Measurements from ENCODE around the gene IST1. TPM values are rescaled to one million over a fixed set of nuclear protein-coding genes. Genes with fewer than 3 reads are reported as not detected.
"Not testable (repeated sequence)": the region's sequence is repeated elsewhere in the genome, so short reads cannot be mapped to it uniquely, and the experiment has no call there.

The IST1 gene
- total RNA-seq, 2 donors from 2014 or later: 60.3 to 82.8 TPM

- DNase-seq (no peak), ATAC-seq (no peak)
- H3K27ac ChIP-seq: no peak overlapping the region
- intact Hi-C loops (cut with DNase I): no loop called here
- peaks cover 4% of the 10 kb centered on the region for H3K4me1 ChIP-seq
- no peaks in the 10 kb centered on the region for H3K27me3 ChIP-seq
- no peaks in the 10 kb centered on the region for H3K9me3 ChIP-seq
- no peak overlapping the region for H3K4me3 ChIP-seq
- no peak for TF ChIP-seq POLR2A (IDR thresholded peaks at IDR 0.05)
- no peak for TF ChIP-seq CTCF (IDR thresholded peaks at IDR 0.05)
- 95 to 98% methylated on average over 5 of the region's 5 CpGs for WGBS, 2 donors
- H3K36me3 ChIP-seq (replicated peaks in 1 of 2; ENCODE audit: insufficient read depth in 1 of 2, low read depth in 2 of 2): peaks cover 0 to 13% of the 10 kb centered on the region in 2 donors
Measured at GRCh38 chr16:71863995-71864394, 31.3 kb upstream of the IST1 start.

DNA sequence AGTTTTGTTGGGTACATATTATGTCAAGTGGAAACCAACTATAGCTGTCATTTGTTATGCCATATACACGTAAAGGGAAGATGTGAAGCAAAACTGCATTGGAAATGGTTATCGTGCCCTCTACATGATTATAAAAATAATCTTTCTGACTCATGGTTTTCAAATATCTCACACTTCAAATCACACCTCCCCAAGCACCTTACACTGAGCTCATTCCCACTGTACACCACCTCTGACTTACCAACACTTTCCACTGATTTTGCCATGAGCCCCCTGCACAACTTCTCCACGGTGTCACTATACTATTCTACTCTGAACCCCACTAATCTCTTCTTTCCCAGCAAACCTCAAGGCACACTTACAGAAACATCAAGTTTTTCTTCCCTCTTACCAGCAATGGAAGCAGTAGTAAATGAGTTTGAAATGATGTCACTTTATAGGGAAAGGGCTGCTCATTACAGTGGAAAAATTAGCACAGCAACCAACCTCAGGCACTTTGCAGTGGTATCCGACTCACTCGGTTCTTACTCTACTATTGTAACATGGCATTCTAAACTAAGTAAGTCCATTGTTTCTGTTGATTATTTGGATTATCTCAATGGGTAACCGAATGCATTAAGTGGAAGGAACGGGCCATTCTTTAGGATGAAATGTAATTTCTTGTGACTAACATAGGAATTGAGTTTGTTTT lies 30.0 kb upstream of the IST1 start:
- Histone ChIP-seq H3K36me3 (replicated peaks in 1 of 2; ENCODE audit: insufficient read depth in 1 of 2, low read depth in 2 of 2) (peaks cover 0 to 8% of the 10 kb centered on the region in 2 donors), H3K9me3 (no peaks in the 10 kb centered on the region), H3K27ac (no peak overlapping the region), H3K4me1 (no peaks in the 10 kb centered on the region), H3K4me3 (no peak overlapping the region), H3K27me3 (no peaks in the 10 kb centered on the region)
- DNase-seq: no peak
- 78 to 86% methylated on average over 7 of the region's 7 CpGs for WGBS, 2 donors
- intact Hi-C loops (cut with DNase I): no loop called here
- TF ChIP-seq POLR2A (IDR thresholded peaks at IDR 0.05): no peak
- no peak for TF ChIP-seq CTCF (IDR thresholded peaks at IDR 0.05)
- ATAC-seq: no peak

GRCh38 chr16:71867175-71867574 lies 28.2 kb upstream of the IST1 start:
- H3K27me3 ChIP-seq; H3K9me3 ChIP-seq; H3K4me1 ChIP-seq; intact Hi-C loops (cut with DNase I); H3K4me3 ChIP-seq; H3K27ac ChIP-seq; DNase-seq; H3K36me3 ChIP-seq (replicated peaks in 1 of 2; ENCODE audit: insufficient read depth in 1 of 2, low read depth in 2 of 2); ATAC-seq: not testable (repeated sequence)
- WGBS, 2 donors: 92 to 93% methylated on average over 6 of the region's 6 CpGs

GRCh38 chr16:71867939-71868338 lies 27.4 kb upstream of the IST1 start:
- Histone ChIP-seq H3K9me3 (no peaks in the 10 kb centered on the region), H3K27ac (no peak overlapping the region), H3K27me3 (no peaks in the 10 kb centered on the region), H3K4me3 (no peak overlapping the region), H3K4me1 (no peaks in the 10 kb centered on the region), H3K36me3 (replicated peaks in 1 of 2; ENCODE audit: insufficient read depth in 1 of 2, low read depth in 2 of 2) (peaks cover 0 to 8% of the 10 kb centered on the region in 2 donors)
- TF ChIP-seq POLR2A (IDR thresholded peaks at IDR 0.05) (no peak), CTCF (IDR thresholded peaks at IDR 0.05) (no peak)
- DNase-seq (no peak), ATAC-seq (no peak)
- WGBS, 2 donors: 88 to 100% methylated on average over 3 of the region's 3 CpGs
- intact Hi-C loops (cut with DNase I): no loop called here

DNA sequence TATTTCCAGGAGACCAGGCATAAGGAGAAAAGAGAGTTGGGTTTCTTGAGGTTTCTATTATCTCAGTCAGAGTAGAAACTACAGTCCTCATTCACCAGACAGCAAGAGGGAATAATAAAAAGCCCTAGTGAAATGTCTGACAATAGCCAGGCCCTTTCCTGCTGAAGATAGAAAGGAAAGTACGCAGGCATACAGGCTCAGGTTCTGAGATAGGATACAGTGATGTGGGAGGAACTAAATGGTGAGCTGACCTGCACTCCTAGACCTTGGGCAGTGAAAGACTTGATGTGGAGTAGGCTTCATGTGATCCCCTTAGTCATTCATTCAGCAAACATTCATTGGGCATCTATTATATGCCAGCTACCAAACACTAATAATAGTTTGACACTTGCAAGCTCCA lies 26.2 kb upstream of the IST1 start:
- intact Hi-C loops (cut with DNase I): no loop called here
- Histone ChIP-seq H3K27me3 (no peaks in the 10 kb centered on the region), H3K36me3 (replicated peaks in 1 of 2; ENCODE audit: insufficient read depth in 1 of 2, low read depth in 2 of 2) (peaks cover 0 to 8% of the 10 kb centered on the region in 2 donors), H3K4me3 (no peak overlapping the region), H3K27ac (no peak overlapping the region), H3K4me1 (no peaks in the 10 kb centered on the region), H3K9me3 (no peaks in the 10 kb centered on the region)
- DNase-seq (no peak), ATAC-seq (no peak)
- TF ChIP-seq POLR2A (IDR thresholded peaks at IDR 0.05): no peak
- TF ChIP-seq CTCF (IDR thresholded peaks at IDR 0.05): no peak
- 88 to 91% methylated on average over 1 of the region's 1 CpG for WGBS, 2 donors

Measured in body of pancreas (tissue), 4 donors.